ENCODE results near the gene KRTAP9-9. TPM values are rescaled to one million over a fixed set of nuclear protein-coding genes. Genes with fewer than 3 reads are reported as not detected.

KRTAP9-9 gene
- total and polyA plus RNA-seq, 2 of the 8 experiments (the other 6 are each of a cell fraction or from before 2014, with no cell fraction given), result not detected

DNA sequence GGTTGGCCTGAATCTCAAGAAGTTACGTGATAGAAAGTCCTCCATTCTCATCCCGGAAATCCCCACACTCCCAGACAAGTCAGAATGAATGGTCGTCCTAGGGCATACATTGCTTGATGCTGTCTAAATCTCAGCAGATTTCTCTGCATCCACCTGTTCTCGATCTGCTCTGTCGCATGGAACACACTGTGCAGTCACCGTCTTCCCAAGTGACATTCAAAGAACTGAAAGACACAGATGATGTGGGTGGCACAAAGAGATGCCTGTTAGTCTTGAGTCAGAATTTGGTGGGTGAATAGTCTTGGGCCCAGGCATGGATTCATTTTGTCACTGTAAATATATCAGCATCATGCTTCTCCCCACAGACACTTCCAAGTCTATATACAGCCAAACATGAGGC, 23.5 kb upstream of the KRTAP9-9 start:
- Histone ChIP-seq H2BK15ac (ENCODE audit: low read length) (0 out of 2 replicates have a peak overlapping the region, but pooled peaks have one; percentile 12), H3K9me3 (ENCODE audit: insufficient read depth in 2 of 2, low read depth in 1 of 2, low read length in 1 of 2) (no peaks in the 10 kb centered on the region), H4K91ac (replicated peaks; ENCODE audit: insufficient read length, low read length) (no peak overlapping the region), H3K9ac (replicated peaks in 1 of 4; ENCODE audit: extremely low read depth in 1 of 4, low read depth in 3 of 4, low read length in 3 of 4) (no peak overlapping the region), H2BK5ac (ENCODE audit: low read depth, low read length) (no peak overlapping the region), H4K20me1 (replicated peaks in 1 of 2; ENCODE audit: control insufficient read depth in 1 of 2, insufficient read depth in 2 of 2, low read length in 2 of 2) (no peaks in the 10 kb centered on the region), H2AK5ac (ENCODE audit: low read depth, low read length) (no peak overlapping the region), H3K4me3 (ENCODE audit: extremely low read depth in 1 of 4, insufficient read depth in 2 of 4, low read depth in 3 of 4, low read length in 4 of 4) (no peak overlapping the region), H3K27ac (ENCODE audit: low read depth, low read length) (no peak overlapping the region), H4K8ac (ENCODE audit: extremely low read depth, insufficient read depth, low read length) (no peak overlapping the region), H3K79me2 (ENCODE audit: control insufficient read depth in 1 of 2, insufficient read depth in 2 of 2, low read length in 2 of 2) (no peaks in the 10 kb centered on the region), H3K27me3 (replicated peaks in 1 of 4; ENCODE audit: control insufficient read depth in 3 of 4, extremely low read depth in 1 of 4, insufficient read depth in 3 of 4, low read length in 3 of 4) (no peaks in the 10 kb centered on the region), H3K56ac (replicated peaks; ENCODE audit: insufficient read length, low read depth, low read length) (no peak overlapping the region), H2BK12ac (ENCODE audit: low read depth, low read length) (no peak overlapping the region), H3K23me2 (ENCODE audit: low read depth, low read length) (no peaks in the 10 kb centered on the region), H4K5ac (ENCODE audit: insufficient read length, low read depth, low read length) (no peak overlapping the region), H3K4ac (replicated peaks; ENCODE audit: insufficient read length, low read depth, low read length) (no peak overlapping the region), H2AFZ (ENCODE audit: low read length) (no peak overlapping the region), H3K79me1 (ENCODE audit: low read depth, low read length) (no peaks in the 10 kb centered on the region), H3K23ac (ENCODE audit: insufficient read length) (no peak overlapping the region), H3K14ac (ENCODE audit: insufficient read length) (no peak overlapping the region), H3K4me2 (ENCODE audit: insufficient read depth in 1 of 2, low read depth in 2 of 2, low read length in 2 of 2) (no peak overlapping the region), H3K36me3 (ENCODE audit: control insufficient read depth in 2 of 4, insufficient read depth in 4 of 4, low read length in 3 of 4) (no peaks in the 10 kb centered on the region), H2BK120ac (replicated peaks; ENCODE audit: low read depth, low read length) (no peak overlapping the region), H3K4me1 (replicated peaks in 1 of 4; ENCODE audit: control insufficient read depth in 3 of 4, insufficient read depth in 4 of 4, low read length in 3 of 4) (no peaks in the 10 kb centered on the region; a peak in 1 of 7 replicates), H3K18ac (ENCODE audit: extremely low read depth, low read length) (no peak overlapping the region), H2BK20ac (ENCODE audit: low read length) (no peak overlapping the region)
- TF ChIP-seq, protein P1, sequence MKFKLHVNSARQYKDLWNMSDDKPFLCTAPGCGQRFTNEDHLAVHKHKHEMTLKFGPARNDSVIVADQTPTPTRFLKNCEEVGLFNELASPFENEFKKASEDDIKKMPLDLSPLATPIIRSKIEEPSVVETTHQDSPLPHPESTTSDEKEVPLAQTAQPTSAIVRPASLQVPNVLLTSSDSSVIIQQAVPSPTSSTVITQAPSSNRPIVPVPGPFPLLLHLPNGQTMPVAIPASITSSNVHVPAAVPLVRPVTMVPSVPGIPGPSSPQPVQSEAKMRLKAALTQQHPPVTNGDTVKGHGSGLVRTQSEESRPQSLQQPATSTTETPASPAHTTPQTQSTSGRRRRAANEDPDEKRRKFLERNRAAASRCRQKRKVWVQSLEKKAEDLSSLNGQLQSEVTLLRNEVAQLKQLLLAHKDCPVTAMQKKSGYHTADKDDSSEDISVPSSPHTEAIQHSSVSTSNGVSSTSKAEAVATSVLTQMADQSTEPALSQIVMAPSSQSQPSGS (IDR thresholded peaks at IDR 0.05; ENCODE audit: low read length), result no peak
- no peak for TF ChIP-seq ZNF274 (IDR thresholded peaks at IDR 0.05; ENCODE audit: borderline replicate concordance, extremely low read depth, low read length)
- TF ChIP-seq POLR2A (IDR thresholded peaks at IDR 0.05; ENCODE audit: control extremely low read depth in 1 of 2, low read depth in 2 of 2, low read length in 2 of 2), result no peak
- TF ChIP-seq MAX (IDR thresholded peaks at IDR 0.05), result no peak
- ChIA-PET CTCF (ENCODE audit: partially characterized antibody) (no interaction called here), POLR2A (ENCODE audit: partially characterized antibody) (no interaction called here)
- FAIRE-seq (no peak), DNase-seq (ENCODE audit: low read depth in 1 of 2, low spot score in 2 of 2) (no peak)
- 95% methylated on average over 6 of the region's 6 CpGs; no CpG with 5 or more reads in 1 of the 2 experiments for WGBS, 2 experiments (ENCODE audit: extremely low coverage in 1 of 2, insufficient coverage in 1 of 2, insufficient read length in 1 of 2, insufficient replicate concordance in 2 of 2, low coverage in 1 of 2, low lambda C conversion rate in 2 of 2, missing lambda C conversion rate in 1 of 2)

Data from H1 (cell line).